Stimulated activated CD4-positive, alpha-beta T cell treated with anti-CD3 and anti-CD28 coated beads, TNF-alpha, amount 100 ng/mL, for 4 hours (primary cell): ENCODE measurements around the gene COQ10B.
"Not testable (repeated sequence)": the region's sequence is repeated elsewhere in the genome, so short reads cannot be mapped to it uniquely, and the experiment has no call there.

Experiments
- DNase-seq, 3 experiments: peaks; one replicate each; pipeline ENCODE4 v3.0.0-alpha.2; 2020; ENCODE audit warnings: low read depth in 3 of 3

The COQ10B gene

GRCh38 chr2:197450935-197451358 lies 2.4 kb upstream of the COQ10B start:
- not testable (repeated sequence) for DNase-seq

- no peak for DNase-seq
These were observed 614 bp upstream of the COQ10B start for GRCh38 chr2:197452754-197453122.

GRCh38 chr2:197453914-197454398 lies 604 bp downstream of the COQ10B start:
- no peak for DNase-seq

- DNase-seq = no peak
These were observed 1.6 kb downstream of the COQ10B start for GRCh38 chr2:197454923-197455322.

GRCh38 chr2:197455428-197455827 lies 2.1 kb downstream of the COQ10B start:
- no peak for DNase-seq

GRCh38 chr2:197460649-197461048 lies 7.3 kb downstream of the COQ10B start:
- DNase-seq = no peak

- DNase-seq = no peak
These were observed 7.7 kb downstream of the COQ10B start for GRCh38 chr2:197461057-197461456.

- no peak for DNase-seq
These were observed 10.8 kb downstream of the COQ10B start for GRCh38 chr2:197464175-197464574.

GRCh38 chr2:197472166-197472565 lies 18.8 kb downstream of the COQ10B start:
- no peak for DNase-seq

- no peak for DNase-seq
These were observed 24.4 kb downstream of the COQ10B start for GRCh38 chr2:197477797-197478196.

GRCh38 chr2:197480165-197481036 lies 27.0 kb downstream of the COQ10B start:
- DNase-seq = no peak

GRCh38 chr2:197484248-197484647 lies 30.9 kb downstream of the COQ10B start:
- not testable (repeated sequence) for DNase-seq

GRCh38 chr2:197486175-197486574 lies 32.8 kb downstream of the COQ10B start:
- no peak for DNase-seq

GRCh38 chr2:197487385-197487784 lies 34.0 kb downstream of the COQ10B start:
- no peak for DNase-seq

GRCh38 chr2:197495433-197496134 lies 42.2 kb downstream of the COQ10B start:
- DNase-seq = no peak

- no peak for DNase-seq
These were observed 43.3 kb downstream of the COQ10B start for GRCh38 chr2:197496695-197497094.

- no peak for DNase-seq
These were observed 44.0 kb downstream of the COQ10B start for GRCh38 chr2:197497326-197497725.

- no peak for DNase-seq
These were observed 45.0 kb downstream of the COQ10B start for GRCh38 chr2:197498235-197498936.

- peak in 2 of 3 experiments; percentile 12 to 24 for DNase-seq
These were observed 45.7 kb downstream of the COQ10B start for GRCh38 chr2:197498937-197499593.

GRCh38 chr2:197499594-197500502 lies 46.5 kb downstream of the COQ10B start, which contains the start of the genes HSPD1 and HSPE1:
Gene HSPD1, minus strand, starts transcription at chr2:197499840. Its CDS starts 992 bp downstream, at chr2:197498848.
Gene HSPE1, plus strand, starts transcription at chr2:197500379. Its CDS starts 58 bp downstream, at chr2:197500437.
- DNase-seq = peak; percentile 91 to 95 (median 95)
